GM12878 (cell line): ENCODE data around the gene CYREN. TPM values are rescaled to one million over a fixed set of nuclear protein-coding genes. Genes with fewer than 3 reads are reported as not detected.
A peak's percentile ranks its signal among the peaks of the same experiment; 100 is the strongest.

Experiments used
- ASH2L ChIP-seq: fragments of 300-600, 200-600 bp; sonication (generic); IDR thresholded peaks from 2 replicates; pipeline ENCODE4 v1.6.1; 2017; ENCODE audit warnings: low read depth, mild to moderate bottlenecking, borderline replicate concordance
- ATF2 ChIP-seq: IDR thresholded peaks from 2 replicates; pipeline ENCODE4 v1.6.1; 2012; ENCODE audit warnings: low read length, inconsistent platforms
- BCLAF1 ChIP-seq: fragments of 450-650 bp; IDR thresholded peaks from 2 replicates; pipeline ENCODE4 v1.6.1; 2017; ENCODE audit warnings: antibody characterized with exemption, mild to moderate bottlenecking, moderate library complexity
- CBX3 ChIP-seq: fragments of 200-600 bp; sonication (generic); IDR thresholded peaks from 2 replicates; pipeline ENCODE4 v1.6.1; 2016; ENCODE audit warnings: low read depth, borderline replicate concordance
- CHD2 ChIP-seq: IDR thresholded peaks from 2 replicates; pipeline ENCODE4 v1.6.1; 2011; ENCODE audit warnings: low read depth, low read length, improper control_type of control experiment, borderline replicate concordance
- CUX1 ChIP-seq: IDR thresholded peaks from 2 replicates; pipeline ENCODE4 v1.6.1; 2012; ENCODE audit warnings: improper control_type of control experiment, low read depth, low read length; ENCODE audit not compliant: insufficient replicate concordance
- ETV6 ChIP-seq, 2 experiments: fragments of 450-650 bp in 1 of 2; IDR thresholded peaks in 1 of 2; conservative IDR thresholded peaks in 1 of 2; 2 replicates each; pipeline ENCODE4 v1.6.1; 2014; ENCODE audit warnings: antibody characterized with exemption in 1 of 2, borderline replicate concordance in 1 of 2, low read depth in 1 of 2, mild to moderate bottlenecking in 1 of 2, moderate library complexity in 1 of 2
- NFYB ChIP-seq: IDR thresholded peaks from 2 replicates; pipeline ENCODE4 v1.6.1; 2011; ENCODE audit warnings: low read depth, mild to moderate bottlenecking, low read length, improper control_type of control experiment, moderate library complexity; ENCODE audit not compliant: insufficient read depth
- RFX5 ChIP-seq: IDR thresholded peaks from 2 replicates; pipeline ENCODE4 v1.6.1; 2011; ENCODE audit warnings: low read depth, low read length, improper control_type of control experiment
- TAF1 ChIP-seq: IDR thresholded peaks from 2 replicates; pipeline ENCODE4 v1.6.1; 2011; ENCODE audit warnings: mild to moderate bottlenecking, low read depth, low read length, borderline replicate concordance
- TARDBP ChIP-seq: IDR thresholded peaks from 2 replicates; pipeline ENCODE4 v1.6.1; 2016; ENCODE audit warnings: borderline replicate concordance
- ZNF687 ChIP-seq: fragments of 450-650 bp; IDR thresholded peaks from 2 replicates; pipeline ENCODE4 v1.6.1; 2017; ENCODE audit warnings: mild to moderate bottlenecking, moderate library complexity
- polyA plus RNA-seq, 11 experiments: library from polyadenylated mRNA; depleted of rRNA in 4 of 11; unstranded in 6 of 11; stranded (reverse) in 5 of 11; fragments of >200 nt; fragmentation: Nextera tagmentation in 4 of 11; fragmentation: Illumina TruSeq in 1 of 11; extraction: Ambion mirVana in 4 of 11; extraction: Trizol in 1 of 11; gene quantifications; 1 replicate in 1 of 11; 2 replicates in 10 of 11; pipeline versions ENCODE4 v1.2.1 to v1.2.3, GENCODE V29; 2011 to 2016; ENCODE audit warnings: inconsistent platforms in 2 of 11, missing spikeins in 2 of 11, low read depth in 1 of 11
- total RNA-seq, 4 experiments: library from RNA; depleted of rRNA in 3 of 4; stranded (reverse); fragments of >200 nt in 3 of 4; fragmentation: Illumina TruSeq in 1 of 4; extraction: Trizol in 1 of 4; gene quantifications; 2 replicates each; pipeline versions ENCODE4 v1.2.1 to v1.2.3, GENCODE V29; 2013 to 2021

CYREN gene
- total and polyA plus RNA-seq, 10 of the 15 experiments (the other 5 are each of a cell fraction or from before 2014, with no cell fraction given), result 8.7 to 64.3 (median 55.7) TPM

- no peak for TF ChIP-seq ASH2L
- TF ChIP-seq ATF2, result no peak
- TF ChIP-seq NFYB, result peak; percentile 80
- peak; percentile 93 for TF ChIP-seq ZNF687
- TF ChIP-seq CBX3, result no peak
- TF ChIP-seq RFX5, result no peak
- no peak for TF ChIP-seq BCLAF1
- no peak for TF ChIP-seq CHD2
- TF ChIP-seq TAF1, result peak; percentile 41
- TF ChIP-seq ETV6 (conservative IDR thresholded peaks at IDR 0.05 in 1 of 2, IDR thresholded peaks at IDR 0.05 in 1 of 2; ENCODE audit: borderline replicate concordance in 1 of 2, low read depth in 1 of 2), result no peak
- no peak for TF ChIP-seq TARDBP
- TF ChIP-seq CUX1, result no peak
Observed at GRCh38 chr7:135169141-135169963, 1.2 kb downstream of the CYREN start (continued).
